MM.1S (cell line): ENCODE measurements around the gene ATF7IP2.

Source experiments
- EZH2phosphoT487 ChIP-seq: fragments of 300-600 bp; sonication (generic); IDR thresholded peaks from 2 replicates; pipeline ENCODE4 v1.6.1; 2018; ENCODE audit warnings: antibody characterized with exemption, low read length
- TF ChIP-seq, protein P1 (sequence below): fragments of 300-600 bp; sonication (generic); IDR thresholded peaks from 2 replicates; pipeline ENCODE4 v1.5.1; 2016; ENCODE audit warnings: antibody characterized with exemption, low read length, mixed read lengths

DNA sequence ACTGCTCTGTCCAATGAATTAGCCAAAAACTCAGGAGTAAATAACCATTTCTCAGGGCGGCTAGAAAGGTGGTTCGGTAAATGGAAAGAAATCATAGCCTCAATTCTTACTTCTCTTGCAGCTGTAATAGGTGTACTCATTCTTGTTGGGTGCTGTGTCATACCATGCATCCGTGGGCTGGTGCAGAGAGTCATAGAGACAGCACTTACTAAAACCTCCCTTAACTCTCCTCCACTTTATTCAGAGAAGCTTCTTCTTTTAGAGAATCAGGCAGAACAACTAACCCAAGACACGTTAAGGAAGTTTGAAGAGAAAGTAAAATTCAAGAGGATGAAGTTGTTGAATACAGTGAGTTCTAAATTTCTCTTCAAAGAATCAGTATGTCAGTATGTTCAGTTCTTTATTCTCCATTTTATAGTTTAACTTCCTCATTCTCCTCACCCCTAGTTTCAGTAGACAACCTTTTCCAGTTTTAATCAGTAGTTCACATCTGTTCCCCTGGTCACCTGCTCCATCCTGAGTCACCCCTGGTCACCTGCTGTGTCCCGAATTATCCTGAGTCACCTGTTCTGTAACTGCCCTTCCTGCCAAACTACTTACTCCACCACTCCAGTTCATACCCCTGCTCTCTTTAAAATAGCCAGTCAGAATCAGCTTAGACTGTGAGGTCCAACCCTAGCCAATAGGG, 108.6 kb downstream of the ATF7IP2 start:
- TF ChIP-seq, protein P1, sequence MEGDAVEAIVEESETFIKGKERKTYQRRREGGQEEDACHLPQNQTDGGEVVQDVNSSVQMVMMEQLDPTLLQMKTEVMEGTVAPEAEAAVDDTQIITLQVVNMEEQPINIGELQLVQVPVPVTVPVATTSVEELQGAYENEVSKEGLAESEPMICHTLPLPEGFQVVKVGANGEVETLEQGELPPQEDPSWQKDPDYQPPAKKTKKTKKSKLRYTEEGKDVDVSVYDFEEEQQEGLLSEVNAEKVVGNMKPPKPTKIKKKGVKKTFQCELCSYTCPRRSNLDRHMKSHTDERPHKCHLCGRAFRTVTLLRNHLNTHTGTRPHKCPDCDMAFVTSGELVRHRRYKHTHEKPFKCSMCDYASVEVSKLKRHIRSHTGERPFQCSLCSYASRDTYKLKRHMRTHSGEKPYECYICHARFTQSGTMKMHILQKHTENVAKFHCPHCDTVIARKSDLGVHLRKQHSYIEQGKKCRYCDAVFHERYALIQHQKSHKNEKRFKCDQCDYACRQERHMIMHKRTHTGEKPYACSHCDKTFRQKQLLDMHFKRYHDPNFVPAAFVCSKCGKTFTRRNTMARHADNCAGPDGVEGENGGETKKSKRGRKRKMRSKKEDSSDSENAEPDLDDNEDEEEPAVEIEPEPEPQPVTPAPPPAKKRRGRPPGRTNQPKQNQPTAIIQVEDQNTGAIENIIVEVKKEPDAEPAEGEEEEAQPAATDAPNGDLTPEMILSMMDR: no peak
- no peak for TF ChIP-seq EZH2phosphoT487
